Fibroblast of villous mesenchyme (primary cell): ENCODE results near the gene ISG15. TPM values are rescaled to one million over a fixed set of nuclear protein-coding genes. Genes with fewer than 3 reads are reported as not detected.
"Not testable (repeated sequence)": the region's sequence is repeated elsewhere in the genome, so short reads cannot be mapped to it uniquely, and the experiment has no call there.

ENCODE experiments used
- DNase-seq: peaks from one replicate; pipeline ENCODE4 v3.0.0-alpha.2; 2010; ENCODE audit warnings: low read depth
- H3K4me3 ChIP-seq: 2 replicates; pipeline ENCODE4 v1.5.1; 2011; ENCODE audit warnings: low read depth, mild to moderate bottlenecking, low read length
- CTCF ChIP-seq: IDR thresholded peaks from 2 replicates; pipeline ENCODE4 v1.5.1; 2012; ENCODE audit warnings: low read depth, mild to moderate bottlenecking, low read length; ENCODE audit not compliant: insufficient read depth
- total RNA-seq: library from RNA; depleted of rRNA; stranded (reverse); fragments of >200 nt; gene quantifications from 2 replicates; pipeline ENCODE4 v1.2.3, GENCODE V29; 2012

ISG15 gene
- total RNA-seq, 1 donor: 137 TPM

- no peak for DNase-seq
Observed at GRCh38 chr1:972726-973458, 40.4 kb upstream of the ISG15 start.

GRCh38 chr1:973459-974292 lies 39.6 kb upstream of the ISG15 start:
- DNase-seq: no peak
- TF ChIP-seq CTCF: no peak
- no peak overlapping the region for H3K4me3 ChIP-seq

More at GRCh38 chr1:972726-973458, 40.4 kb upstream of the ISG15 start:
- H3K4me3 ChIP-seq: no peak overlapping the region
- TF ChIP-seq CTCF: no peak

GRCh38 chr1:974293-974640 lies 39.0 kb upstream of the ISG15 start:
- no peak for TF ChIP-seq CTCF
- DNase-seq: no peak

GRCh38 chr1:974687-975328 lies 38.5 kb upstream of the ISG15 start:
- H3K4me3 ChIP-seq: no peak overlapping the region
- DNase-seq: no peak
- TF ChIP-seq CTCF: no peak

More at GRCh38 chr1:974293-974640, 39.0 kb upstream of the ISG15 start:
- H3K4me3 ChIP-seq: no peak overlapping the region

GRCh38 chr1:975365-975764 lies 37.9 kb upstream of the ISG15 start:
- H3K4me3 ChIP-seq: no peak overlapping the region
- no peak for TF ChIP-seq CTCF
- no peak for DNase-seq

- DNase-seq: peak; percentile 44
- peak; percentile 51 for TF ChIP-seq CTCF
- H3K4me3 ChIP-seq: peak overlapping the region; percentile 45
Observed at GRCh38 chr1:975896-976683, 37.2 kb upstream of the ISG15 start.

- DNase-seq, H3K4me3 ChIP-seq: not testable (repeated sequence)
Observed at GRCh38 chr1:976791-977190, 36.5 kb upstream of the ISG15 start.
